H1 (cell line): ENCODE results near the gene PXN. TPM values are rescaled to one million over a fixed set of nuclear protein-coding genes. Genes with fewer than 3 reads are reported as not detected.

Experiments
- CTCF ChIA-PET: fragments of 300-600 bp; sonication (Branson Sonifier 250); formaldehyde crosslinking; loops from one replicate; lab custom pipeline; 2021; ENCODE audit not compliant: partially characterized antibody; lab: Charles Lee
- POLR2A ChIA-PET: fragments of 300-600 bp; sonication (Branson Sonifier 250); formaldehyde crosslinking; loops from one replicate; lab custom pipeline; 2021; ENCODE audit warnings: inconsistent platforms; ENCODE audit not compliant: partially characterized antibody; lab: Charles Lee
- DNase-seq, 2 experiments: peaks; one replicate each; pipeline versions ENCODE4 v3.0.0 to v3.0.0-alpha.2; 2010 to 2022; ENCODE audit warnings: low spot score in 2 of 2, low read depth in 1 of 2, mixed read lengths in 1 of 2
- FAIRE-seq: peaks from 2 replicates; lab custom pipeline; 2011; peaks lifted over from hg19 to GRCh38; lab: Jason Lieb, UNC
- H2AFZ ChIP-seq: 2 replicates; pipeline ENCODE4 v1.8.1; 2012; ENCODE audit warnings: low read length, inconsistent platforms
- H2AK5ac ChIP-seq: 2 replicates; pipeline ENCODE4 v1.6.1; 2013; ENCODE audit warnings: low read depth, low read length
- H2BK120ac ChIP-seq: replicated peaks from 2 replicates; pipeline ENCODE3; 2013; ENCODE audit warnings: low read depth, low read length, inconsistent platforms
- H2BK12ac ChIP-seq: 2 replicates; pipeline ENCODE4 v1.6.1; 2013; ENCODE audit warnings: low read depth, low read length
- H2BK15ac ChIP-seq: 2 replicates; pipeline ENCODE4 v1.6.1; 2013; ENCODE audit warnings: low read length
- H2BK20ac ChIP-seq: 2 replicates; pipeline ENCODE4 v1.6.1; 2013; ENCODE audit warnings: low read length
- H2BK5ac ChIP-seq: 2 replicates; pipeline ENCODE4 v1.6.1; 2013; ENCODE audit warnings: low read depth, low read length
- H3K14ac ChIP-seq: 2 replicates; pipeline ENCODE4 v1.6.1; 2013; ENCODE audit warnings: inconsistent platforms; ENCODE audit not compliant: insufficient read length
- H3K18ac ChIP-seq: 2 replicates; pipeline ENCODE4 v1.6.1; 2013; ENCODE audit warnings: low read length; ENCODE audit errors: extremely low read depth
- H3K23ac ChIP-seq: 2 replicates; pipeline ENCODE4 v1.6.1; 2013; ENCODE audit warnings: inconsistent platforms; ENCODE audit not compliant: insufficient read length
- H3K23me2 ChIP-seq: 2 replicates; pipeline ENCODE4 v1.6.1; 2013; ENCODE audit warnings: low read depth, low read length
- H3K27ac ChIP-seq: 2 replicates; pipeline ENCODE4 v1.6.1; 2011; ENCODE audit warnings: low read depth, low read length, inconsistent platforms
- H3K27me3 ChIP-seq, 4 experiments: replicated peaks in 1 of 4; 1 replicate in 1 of 4; 2 replicates in 3 of 4; pipeline versions ENCODE4 v1.6.1 to v1.8.1; 2011 to 2013; ENCODE audit warnings: low read length in 3 of 4, mild to moderate bottlenecking in 3 of 4, inconsistent platforms in 2 of 4, mixed read lengths in 2 of 4, moderate library complexity in 1 of 4; ENCODE audit not compliant: control insufficient read depth in 3 of 4, insufficient read depth in 3 of 4; ENCODE audit errors: extremely low read depth in 1 of 4
- H3K36me3 ChIP-seq, 4 experiments: 2 replicates each; pipeline versions ENCODE4 v1.6.1 to v1.8.1; 2011 to 2013; ENCODE audit warnings: mild to moderate bottlenecking in 4 of 4, low read length in 3 of 4, moderate library complexity in 2 of 4, control low read depth in 1 of 4, inconsistent platforms in 1 of 4; ENCODE audit not compliant: insufficient read depth in 4 of 4, control insufficient read depth in 2 of 4
- H3K4ac ChIP-seq: replicated peaks from 2 replicates; pipeline ENCODE3; 2013; ENCODE audit warnings: low read length, low read depth, mixed read lengths, inconsistent platforms; ENCODE audit not compliant: insufficient read length
- H3K4me1 ChIP-seq, 4 experiments: replicated peaks in 1 of 4; 1 replicate in 1 of 4; 2 replicates in 3 of 4; pipeline versions ENCODE4 v1.6.1 to v1.8.1; 2011 to 2013; ENCODE audit warnings: low read length in 3 of 4, inconsistent platforms in 2 of 4, mixed read lengths in 1 of 4; ENCODE audit not compliant: insufficient read depth in 4 of 4, control insufficient read depth in 3 of 4
- H3K4me2 ChIP-seq, 2 experiments: 2 replicates each; pipeline versions ENCODE4 v1.6.1 to v1.8.1; 2011 to 2013; ENCODE audit warnings: low read depth in 2 of 2, low read length in 2 of 2, control low read depth in 1 of 2, inconsistent platforms in 1 of 2, mild to moderate bottlenecking in 1 of 2; ENCODE audit not compliant: insufficient read depth in 1 of 2
- H3K4me3 ChIP-seq, 4 experiments: fragments of 200-600, 300-600 bp in 1 of 4; sonication (generic), shearing (Covaris generic), sonication (Bioruptor Twin) in 1 of 4; 2 replicates each; pipeline versions ENCODE4 v1.5.1 to v1.8.1; 2011 to 2016; ENCODE audit warnings: low read length in 4 of 4, low read depth in 3 of 4, control low read depth in 2 of 4, inconsistent platforms in 2 of 4, mild to moderate bottlenecking in 2 of 4, mixed read lengths in 1 of 4, moderate library complexity in 1 of 4; ENCODE audit not compliant: insufficient read depth in 2 of 4; ENCODE audit errors: extremely low read depth in 1 of 4
- H3K56ac ChIP-seq: replicated peaks from 2 replicates; pipeline ENCODE3; 2013; ENCODE audit warnings: low read depth, mild to moderate bottlenecking, mixed read lengths, low read length, inconsistent platforms; ENCODE audit not compliant: insufficient read length
- H3K79me1 ChIP-seq: 2 replicates; pipeline ENCODE4 v1.6.1; 2013; ENCODE audit warnings: low read depth, low read length, control low read depth
- H3K79me2 ChIP-seq, 2 experiments: 2 replicates each; pipeline versions ENCODE4 v1.6.1 to v1.8.1; 2012 to 2013; ENCODE audit warnings: low read length in 2 of 2, mild to moderate bottlenecking in 2 of 2, inconsistent platforms in 1 of 2; ENCODE audit not compliant: insufficient read depth in 2 of 2, control insufficient read depth in 1 of 2
- H3K9ac ChIP-seq, 4 experiments: replicated peaks in 1 of 4; 1 replicate in 1 of 4; 2 replicates in 3 of 4; pipeline versions ENCODE4 v1.6.1 to v1.8.1; 2011 to 2013; ENCODE audit warnings: low read depth in 3 of 4, low read length in 3 of 4, control low read depth in 2 of 4, mild to moderate bottlenecking in 2 of 4, moderate library complexity in 2 of 4, inconsistent platforms in 1 of 4; ENCODE audit errors: extremely low read depth in 1 of 4
- H3K9me3 ChIP-seq, 2 experiments: 2 replicates each; pipeline versions ENCODE4 v1.6.1 to v1.8.1; 2012 to 2013; ENCODE audit warnings: mild to moderate bottlenecking in 2 of 2, moderate library complexity in 2 of 2, control low read depth in 1 of 2, inconsistent platforms in 1 of 2, low read depth in 1 of 2, low read length in 1 of 2, mixed read lengths in 1 of 2; ENCODE audit not compliant: insufficient read depth in 2 of 2
- H4K20me1 ChIP-seq, 2 experiments: replicated peaks in 1 of 2; 2 replicates each; pipeline versions ENCODE3 to v1.8.1; 2011 to 2013; ENCODE audit warnings: inconsistent platforms in 2 of 2, low read length in 2 of 2, mild to moderate bottlenecking in 1 of 2; ENCODE audit not compliant: insufficient read depth in 2 of 2, control insufficient read depth in 1 of 2
- H4K5ac ChIP-seq: 2 replicates; pipeline ENCODE4 v1.6.1; 2013; ENCODE audit warnings: low read length, low read depth, mixed read lengths, inconsistent platforms; ENCODE audit not compliant: insufficient read length
- H4K8ac ChIP-seq: 2 replicates; pipeline ENCODE4 v1.8.0; 2013; ENCODE audit warnings: mild to moderate bottlenecking, moderate library complexity, low read length, inconsistent platforms; ENCODE audit not compliant: insufficient read depth; ENCODE audit errors: extremely low read depth
- H4K91ac ChIP-seq: replicated peaks from 2 replicates; pipeline ENCODE3; 2013; ENCODE audit warnings: low read length, mixed read lengths, inconsistent platforms; ENCODE audit not compliant: insufficient read length
- CBX5 ChIP-seq: fragments of 300-800, 300-1000 bp; sonication (generic); IDR thresholded peaks from 2 replicates; pipeline ENCODE4 v1.7.1; 2016; ENCODE audit warnings: antibody characterized with exemption, low read length, low read depth
- CREB1 ChIP-seq: IDR thresholded peaks from 2 replicates; pipeline ENCODE4 v1.6.1; 2012; ENCODE audit warnings: inconsistent platforms
- CTBP2 ChIP-seq: IDR thresholded peaks from 2 replicates; pipeline ENCODE4 v1.7.0; 2011; ENCODE audit warnings: borderline replicate concordance, mild to moderate bottlenecking, moderate library complexity, mixed read lengths, low read length; ENCODE audit not compliant: insufficient read depth, insufficient read length
- JUND ChIP-seq: IDR thresholded peaks from 2 replicates; pipeline ENCODE4 v1.6.1; 2011; ENCODE audit warnings: mild to moderate bottlenecking, improper control_type of control experiment, low read length
- KDM4A ChIP-seq: IDR thresholded peaks from one replicate; pipeline ENCODE4 v1.7.1; 2012; ENCODE audit warnings: low read depth, mild to moderate bottlenecking, moderate library complexity, low read length, inconsistent platforms; ENCODE audit not compliant: severe bottlenecking
- NRF1 ChIP-seq: IDR thresholded peaks from 2 replicates; pipeline ENCODE4 v1.6.1; 2011; ENCODE audit warnings: mild to moderate bottlenecking, low read depth, low read length, improper control_type of control experiment
- PHF8 ChIP-seq: fragments of 200-600 bp; sonication (generic); conservative IDR thresholded peaks from 2 replicates; pipeline ENCODE4 v1.7.1; 2012; ENCODE audit warnings: low read depth, mild to moderate bottlenecking, inconsistent platforms, low read length, moderate library complexity
- POLR2AphosphoS5 ChIP-seq: IDR thresholded peaks from 2 replicates; pipeline ENCODE4 v1.6.1; 2011; ENCODE audit warnings: low read depth, low read length
- SIRT6 ChIP-seq: IDR thresholded peaks from one replicate; pipeline ENCODE4 v1.7.1; 2012; ENCODE audit warnings: low read length, inconsistent platforms
- SIX5 ChIP-seq: IDR thresholded peaks from 2 replicates; pipeline ENCODE4 v1.6.1; 2011; ENCODE audit warnings: mild to moderate bottlenecking, low read depth, low read length
- SP2 ChIP-seq: IDR thresholded peaks from 2 replicates; pipeline ENCODE4 v1.6.1; 2012; ENCODE audit warnings: mild to moderate bottlenecking, low read length, inconsistent platforms
- SUZ12 ChIP-seq: fragments of 200-600 bp; sonication (generic); IDR thresholded peaks from 2 replicates; pipeline ENCODE4 v1.6.1; 2012; ENCODE audit warnings: mild to moderate bottlenecking, inconsistent platforms, low read length, moderate library complexity, mixed read lengths
- WGBS, 2 experiments: shearing (Covaris generic) in 1 of 2; methylation state at CpG; one replicate each; pipeline versions ENCODE4 v1.1.6 to v1.1.7; 2013 to 2015; ENCODE audit warnings: low lambda C conversion rate in 2 of 2, mixed read lengths in 2 of 2, inconsistent platforms in 1 of 2, low coverage in 1 of 2, missing lambda C conversion rate in 1 of 2; ENCODE audit not compliant: insufficient replicate concordance in 2 of 2, insufficient coverage in 1 of 2, insufficient read length in 1 of 2; ENCODE audit errors: extremely low coverage in 1 of 2, missing lambda C conversion rate in 1 of 2; 5-methylcytosine and 5-hydroxymethylcytosine counted together
- polyA plus RNA-seq, 7 experiments: library from polyadenylated mRNA; depleted of rRNA in 3 of 7; stranded (reverse) in 5 of 7; unstranded in 2 of 7; fragments of >200 nt in 5 of 7; fragments of 200-250 nt in 2 of 7; gene quantifications; 1 replicate in 5 of 7; 2 replicates in 1 of 7; 4 replicates in 1 of 7; pipeline versions ENCODE4 v1.2.1 to v1.2.3, GENCODE V29; 2011 to 2013; ENCODE audit warnings: missing spikeins in 2 of 7, mixed read lengths in 2 of 7
- total RNA-seq: library from RNA; stranded (reverse); fragmentation: NEBNext Ultra II Directional; extraction: Animal tissue kit (Norgen Biotek cat#: 25700); gene quantifications from 2 replicates; pipeline ENCODE4 v1.2.1, GENCODE V29; 2021

The PXN gene
- total and polyA plus RNA-seq, 2 of the 8 experiments (the other 6 are each of a cell fraction or from before 2014, with no cell fraction given) = 51.0 to 105 TPM

GRCh38 chr12:120181991-120182631 is 83.4 kb downstream of the PXN start:
- no peak for TF ChIP-seq SUZ12
- no peak for TF ChIP-seq KDM4A
- no peak for TF ChIP-seq JUND
- no peak for TF ChIP-seq CTBP2
- no peak for TF ChIP-seq POLR2AphosphoS5
- TF ChIP-seq PHF8 = no peak
- TF ChIP-seq SP2 = no peak
- no peak for TF ChIP-seq SIRT6
- no peak for TF ChIP-seq CBX5
- no peak for TF ChIP-seq NRF1
- no peak for TF ChIP-seq SIX5
- TF ChIP-seq CREB1 = no peak
- Histone ChIP-seq H2BK12ac (no peak overlapping the region), H4K5ac (no peak overlapping the region), H3K4me1 (no peaks in the 10 kb centered on the region), H3K56ac (no peak overlapping the region), H3K79me2 (peaks cover 0 to 23% of the 10 kb centered on the region in 2 experiments; a peak in 2 of 4 replicates), H3K4me3 (no peak overlapping the region), H2BK120ac (no peak overlapping the region), H2BK20ac (no peak overlapping the region), H3K23me2 (no peaks in the 10 kb centered on the region), H2BK15ac (no peak overlapping the region), H3K27me3 (no peaks in the 10 kb centered on the region), H4K20me1 (peaks cover 6 to 14% of the 10 kb centered on the region in 2 experiments), H3K14ac (no peak overlapping the region), H3K27ac (no peak overlapping the region), H3K79me1 (peaks cover 5% of the 10 kb centered on the region; the same call in 1 of the 2 replicates), H3K18ac (no peak overlapping the region), H2AFZ (no peak overlapping the region), H2BK5ac (no peak overlapping the region), H3K9me3 (no peaks in the 10 kb centered on the region), H3K4ac (no peak overlapping the region), H3K4me2 (no peak overlapping the region), H4K91ac (no peak overlapping the region), H3K23ac (no peak overlapping the region), H3K9ac (no peak overlapping the region), H2AK5ac (no peak overlapping the region), H4K8ac (no peak overlapping the region), H3K36me3 (peaks cover 45 to 78% (median 70%) of the 10 kb centered on the region in 4 experiments)
- CTCF ChIA-PET = interaction anchor here (1.7 kb wide), 1 partner anchor 14 kb away, joined by 3 read pairs; no protein-coding TSS in a partner anchor
- DNase-seq = no peak
- 93% methylated on average over 8 of the region's 8 CpGs; no CpG with 5 or more reads in 1 of the 2 experiments for WGBS, 2 experiments
- POLR2A ChIA-PET = interaction anchor here (0.6 to 20.9 kb wide), 8 partner anchors 9 to 109 kb away, joined by 3 to 358 read pairs (median 3); partner anchors contain the start of genes GCN1, RNU4-2 and RPLP0
- FAIRE-seq = no peak
